PC-3 (cell line): ENCODE data around the gene VPS35L. TPM values are rescaled to one million over a fixed set of nuclear protein-coding genes. Genes with fewer than 3 reads are reported as not detected.

ENCODE experiments used
- ATAC-seq: fragments of 200-7000 bp; cut with Tn5 transposase; 2 replicates; pipeline ENCODE4 v1.9.1; 2020; ENCODE audit warnings: mild to moderate bottlenecking, moderate library complexity
- BruUV-seq: library from RNA; stranded (reverse); fragments of 400-500 nt; replicated peaks from 2 replicates; lab custom pipeline; 2021; lab: Mats Ljungman, UMichigan
- CTCF ChIA-PET: fragments of 300-600 bp; sonication (Branson Sonifier 250); formaldehyde crosslinking; loops from one replicate; lab custom pipeline; 2022; ENCODE audit warnings: antibody characterized with exemption; lab: Charles Lee
- POLR2A ChIA-PET: fragments of 300-600 bp; sonication (Branson Sonifier 250); formaldehyde crosslinking; loops from one replicate; lab custom pipeline; 2022; ENCODE audit warnings: antibody characterized with exemption; ENCODE audit not compliant: unreplicated experiment; lab: Charles Lee
- DNase-seq: peaks from one replicate; pipeline ENCODE4 v3.0.0-alpha.2; 2015
- H2AFZ ChIP-seq: fragments of 300-600 bp; sonication (generic); 2 replicates; pipeline ENCODE4 v1.6.0; 2016; ENCODE audit warnings: antibody characterized with exemption, low read length
- H3F3A ChIP-seq: fragments of 300-600 bp; sonication (generic); one replicate; pipeline ENCODE4 v1.6.0; 2017; ENCODE audit warnings: antibody characterized with exemption, low read length, control low read depth, mild to moderate bottlenecking; ENCODE audit not compliant: unreplicated experiment
- H3K27ac ChIP-seq: fragments of 300-600 bp; sonication (generic); 2 replicates; pipeline ENCODE4 v1.5.1; 2016; ENCODE audit warnings: mild to moderate bottlenecking, low read length
- H3K27me3 ChIP-seq: fragments of 300-600 bp; sonication (generic); 2 replicates; pipeline ENCODE4 v1.6.1; 2016; ENCODE audit warnings: low read length, mixed read lengths
- H3K36me3 ChIP-seq: fragments of 300-600 bp; sonication (generic); 2 replicates; pipeline ENCODE4 v1.6.1; 2016; ENCODE audit warnings: low read depth, mixed run types, low read length, mixed read lengths
- H3K4me1 ChIP-seq: fragments of 300-600 bp; sonication (generic); 2 replicates; pipeline ENCODE4 v1.5.1; 2016; ENCODE audit warnings: low read length; ENCODE audit not compliant: insufficient read depth
- H3K4me2 ChIP-seq: fragments of 300-600 bp; sonication (generic); 2 replicates; pipeline ENCODE4 v1.6.0; 2016; ENCODE audit warnings: low read length
- H3K4me3 ChIP-seq: fragments of 300-600 bp; sonication (generic); 2 replicates; pipeline ENCODE4 v1.5.1; 2016; ENCODE audit warnings: mild to moderate bottlenecking, low read length, mixed read lengths
- H3K79me2 ChIP-seq: fragments of 300-600 bp; sonication (generic); 2 replicates; pipeline ENCODE4 v1.6.1; 2017; ENCODE audit warnings: low read length, mixed read lengths
- H3K9ac ChIP-seq: fragments of 300-600 bp; sonication (generic); 2 replicates; pipeline ENCODE4 v1.6.0; 2016; ENCODE audit warnings: mild to moderate bottlenecking, low read length
- H3K9me2 ChIP-seq: fragments of 300-600 bp; sonication (generic); replicated peaks from 2 replicates; pipeline ENCODE4 v1.6.1; 2016; ENCODE audit warnings: mixed run types, low read length, mixed read lengths
- H3K9me3 ChIP-seq: fragments of 300-600 bp; sonication (generic); 2 replicates; pipeline ENCODE4 v1.6.1; 2016; ENCODE audit warnings: low read length, mixed read lengths
- H4K20me1 ChIP-seq: fragments of 300-600 bp; sonication (generic); 2 replicates; pipeline ENCODE4 v1.6.1; 2016; ENCODE audit warnings: low read length, mixed read lengths
- CTCF ChIP-seq: fragments of 300-600 bp; sonication (generic); conservative IDR thresholded peaks from 2 replicates; pipeline ENCODE4 v1.5.1; 2017; ENCODE audit warnings: antibody characterized with exemption, low read depth, mild to moderate bottlenecking, low read length
- EZH2 ChIP-seq: fragments of 300-600 bp; sonication (generic); IDR thresholded peaks from one replicate; pipeline ENCODE4 v1.6.1; 2017; ENCODE audit warnings: antibody characterized with exemption, mild to moderate bottlenecking, low read length; ENCODE audit not compliant: unreplicated experiment
- EZH2phosphoT487 ChIP-seq: fragments of 300-600 bp; sonication (generic); IDR thresholded peaks from 2 replicates; pipeline ENCODE4 v1.6.1; 2018; ENCODE audit warnings: mild to moderate bottlenecking, antibody characterized with exemption, low read length, borderline replicate concordance
- intact Hi-C: fragments of 100-400 bp; cut with micrococcal nuclease; formaldehyde crosslinking; loops from 2 replicates; pipeline ENCODE4 v1.9.0; 2023
- total RNA-seq: library from RNA; depleted of rRNA; stranded (reverse); fragments of >200 nt; gene quantifications from 2 replicates; pipeline ENCODE4 v1.2.3, GENCODE V29; 2014

Gene VPS35L
- total RNA-seq, 1 experiment from 2014 or later: 2.9 TPM

DNA sequence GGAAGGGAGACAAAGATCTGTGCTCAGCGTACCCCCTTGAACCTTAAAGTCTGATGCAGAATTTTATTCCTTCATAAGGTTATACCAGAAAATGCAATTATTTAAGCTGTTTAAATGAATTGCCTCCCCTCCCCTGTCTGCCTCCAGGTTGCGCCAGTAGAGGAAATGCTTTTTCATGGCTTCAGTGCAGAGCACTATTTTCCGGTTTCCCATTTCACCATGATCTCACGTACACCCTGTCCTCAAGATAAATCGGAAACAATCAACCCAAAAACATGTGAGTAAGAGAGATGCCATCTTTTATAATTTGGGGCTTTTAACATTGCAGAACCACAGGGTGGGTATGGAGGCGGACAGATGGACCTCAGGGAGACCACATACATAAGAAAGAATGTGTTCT, 178.0 kb downstream of the VPS35L start:
- Histone ChIP-seq H3K9me2 (no peaks in the 10 kb centered on the region), H3K27ac (no peak overlapping the region), H2AFZ (no peak overlapping the region), H3K27me3 (no peaks in the 10 kb centered on the region), H3F3A (no peaks in the 10 kb centered on the region), H3K36me3 (no peaks in the 10 kb centered on the region), H3K4me2 (no peak overlapping the region), H3K9me3 (no peaks in the 10 kb centered on the region), H3K9ac (no peak overlapping the region), H3K4me3 (no peak overlapping the region), H3K79me2 (no peaks in the 10 kb centered on the region), H3K4me1 (no peaks in the 10 kb centered on the region), H4K20me1 (no peaks in the 10 kb centered on the region)
- ATAC-seq (no peak), DNase-seq (no peak)
- ChIA-PET CTCF (no interaction called here), POLR2A (no interaction called here)
- intact Hi-C loops: no loop called here
- no TSS peak for BruUV-seq
- no peak for TF ChIP-seq EZH2phosphoT487
- TF ChIP-seq EZH2: no peak
- TF ChIP-seq CTCF: no peak

- H3K4me1 ChIP-seq: no peaks in the 10 kb centered on the region
- ChIA-PET CTCF (no interaction called here), POLR2A (no interaction called here)
- H3K27me3 ChIP-seq: no peaks in the 10 kb centered on the region
- H3K27ac ChIP-seq: no peak overlapping the region
- H3F3A ChIP-seq: no peaks in the 10 kb centered on the region
- no peaks in the 10 kb centered on the region for H3K79me2 ChIP-seq
- no peaks in the 10 kb centered on the region for H3K9me2 ChIP-seq
- no peaks in the 10 kb centered on the region for H4K20me1 ChIP-seq
- intact Hi-C loops: no loop called here
- H2AFZ ChIP-seq: no peak overlapping the region
- TF ChIP-seq EZH2 (no peak), CTCF (no peak), EZH2phosphoT487 (no peak)
- ATAC-seq: no peak
- no peaks in the 10 kb centered on the region for H3K36me3 ChIP-seq
- DNase-seq: no peak
- no peaks in the 10 kb centered on the region for H3K9me3 ChIP-seq
- no peak overlapping the region for H3K4me2 ChIP-seq
- H3K4me3 ChIP-seq: no peak overlapping the region
- no peak overlapping the region for H3K9ac ChIP-seq
- no TSS peak for BruUV-seq
Observed at GRCh38 chr16:19735074-19735867, 179.8 kb downstream of the VPS35L start.

GRCh38 chr16:19737306-19738038, 182.0 kb downstream of the VPS35L start:
- ChIA-PET POLR2A (no interaction called here), CTCF (no interaction called here)
- Histone ChIP-seq H3K4me3 (no peak overlapping the region), H3K9me3 (no peaks in the 10 kb centered on the region), H3F3A (no peaks in the 10 kb centered on the region), H3K27ac (no peak overlapping the region), H3K9ac (no peak overlapping the region), H3K9me2 (no peaks in the 10 kb centered on the region), H3K4me2 (no peak overlapping the region), H3K27me3 (no peaks in the 10 kb centered on the region), H3K79me2 (no peaks in the 10 kb centered on the region), H3K4me1 (no peaks in the 10 kb centered on the region), H2AFZ (no peak overlapping the region), H3K36me3 (no peaks in the 10 kb centered on the region), H4K20me1 (no peaks in the 10 kb centered on the region)
- no TSS peak for BruUV-seq
- no peak for ATAC-seq
- intact Hi-C loops: no loop called here
- DNase-seq: no peak
- no peak for TF ChIP-seq EZH2phosphoT487
- no peak for TF ChIP-seq EZH2
- TF ChIP-seq CTCF: no peak
